NCI-H146 (cell line): ENCODE data around the gene CARS2.
A peak's percentile ranks its signal among the peaks of the same experiment; 100 is the strongest.
"Not testable (repeated sequence)": the region's sequence is repeated elsewhere in the genome, so short reads cannot be mapped to it uniquely, and the experiment has no call there.

ENCODE experiments used
- DNase-seq: peaks from one replicate; lab custom pipeline; 2025; lab: John Stamatoyannopoulos, UW

The CARS2 gene

GRCh38 chr13:110682746-110683145, 23.2 kb downstream of the CARS2 start:
- no peak for DNase-seq

- no peak for DNase-seq
Observed at GRCh38 chr13:110681868-110682550, 23.9 kb downstream of the CARS2 start.

- peak; percentile 11 for DNase-seq
Observed at GRCh38 chr13:110680852-110681251, 25.1 kb downstream of the CARS2 start.

GRCh38 chr13:110677731-110678545, 28.0 kb downstream of the CARS2 start:
- DNase-seq: no peak

- DNase-seq: no peak
Observed at GRCh38 chr13:110676595-110677587, 29.0 kb downstream of the CARS2 start.

GRCh38 chr13:110669814-110670213, 36.1 kb downstream of the CARS2 start:
- not testable (repeated sequence) for DNase-seq

GRCh38 chr13:110669036-110669435, 36.9 kb downstream of the CARS2 start:
- no peak for DNase-seq

- DNase-seq: no peak
Observed at GRCh38 chr13:110666255-110666533, 39.7 kb downstream of the CARS2 start.

GRCh38 chr13:110665491-110666254, 40.2 kb downstream of the CARS2 start:
- DNase-seq: no peak

GRCh38 chr13:110664673-110665072, 41.2 kb downstream of the CARS2 start:
- DNase-seq: no peak

- DNase-seq: no peak
Observed at GRCh38 chr13:110664041-110664440, 41.9 kb downstream of the CARS2 start.

- no peak for DNase-seq
Observed at GRCh38 chr13:110663491-110663890, 42.4 kb downstream of the CARS2 start.

- no peak for DNase-seq
Observed at GRCh38 chr13:110662777-110663443, 43.0 kb downstream of the CARS2 start.

GRCh38 chr13:110662091-110662490, 43.8 kb downstream of the CARS2 start:
- DNase-seq: no peak

- DNase-seq: no peak
Observed at GRCh38 chr13:110661256-110661655, 44.7 kb downstream of the CARS2 start.

- DNase-seq: not testable (repeated sequence)
Observed at GRCh38 chr13:110658218-110658911, 47.6 kb downstream of the CARS2 start.

- DNase-seq: no peak
Observed at GRCh38 chr13:110657196-110657595, 48.7 kb downstream of the CARS2 start.

- no peak for DNase-seq
Observed at GRCh38 chr13:110653851-110654250, 52.1 kb downstream of the CARS2 start.

- no peak for DNase-seq
Observed at GRCh38 chr13:110653271-110653670, 52.6 kb downstream of the CARS2 start.

GRCh38 chr13:110652764-110653163, 53.2 kb downstream of the CARS2 start:
- no peak for DNase-seq
